AG04450 (cell line): ENCODE measurements around the gene ABHD16A. TPM values are rescaled to one million over a fixed set of nuclear protein-coding genes. Genes with fewer than 3 reads are reported as not detected.

Source experiments
- CTCF ChIA-PET: fragments of 300-600, 350-600 bp; formaldehyde crosslinking; extraction: SDS; loops from one replicate; lab custom pipeline; 2022; ENCODE audit warnings: antibody characterized with exemption, inconsistent platforms; lab: Charles Lee
- POLR2A ChIA-PET: fragments of 350-600 bp; formaldehyde crosslinking; extraction: SDS; loops from one replicate; lab custom pipeline; 2021; ENCODE audit warnings: antibody characterized with exemption, inconsistent platforms; lab: Yijun Ruan, JAX
- DNase-seq: peaks from one replicate; pipeline ENCODE4 v3.0.0-alpha.2; 2011; ENCODE audit warnings: low read depth, low spot score
- H3K27ac ChIP-seq: one replicate; pipeline ENCODE4 v1.5.1; 2012; ENCODE audit warnings: low read depth, low read length, control low read depth
- H3K27me3 ChIP-seq: one replicate; pipeline ENCODE4 v1.6.0; 2012; ENCODE audit warnings: low read length; ENCODE audit not compliant: control insufficient read depth, insufficient read depth
- H3K4me3 ChIP-seq: 2 replicates; pipeline ENCODE4 v1.5.1; 2011; ENCODE audit warnings: mild to moderate bottlenecking, low read depth, low read length, control low read depth
- H3K9me3 ChIP-seq: 2 replicates; pipeline ENCODE4 v1.5.1; 2012; ENCODE audit warnings: low read length; ENCODE audit not compliant: control insufficient read depth, insufficient read depth
- CTCF ChIP-seq: IDR thresholded peaks from 2 replicates; pipeline ENCODE4 v1.5.1; 2011; ENCODE audit warnings: low read depth, low read length, control low read depth, inconsistent platforms
- polyA plus RNA-seq: library from polyadenylated mRNA; depleted of rRNA; stranded (reverse); fragments of >200 nt; gene quantifications from 2 replicates; pipeline ENCODE4 v1.2.3, GENCODE V29; 2011

ABHD16A gene
- polyA plus RNA-seq, 1 experiment: 34.0 TPM

- ChIA-PET POLR2A (interaction anchor here (0.6 kb wide), 1 partner anchor 107 kb away, joined by 3 read pairs; the partner anchor contains the start of gene HSPA1B), CTCF (interaction anchor here (0.7 kb wide), 1 partner anchor 9 kb away, joined by 3 read pairs; no protein-coding TSS in a partner anchor)
- H3K27ac ChIP-seq: no peak overlapping the region
- no peaks in the 10 kb centered on the region; the same call in 1 of the 2 replicates for H3K9me3 ChIP-seq
- no peak overlapping the region for H3K4me3 ChIP-seq
- TF ChIP-seq CTCF: no peak
- peaks cover 15% of the 10 kb centered on the region for H3K27me3 ChIP-seq
- no peak for DNase-seq
Measured at GRCh38 chr6:31720196-31720770, 17.2 kb upstream of the ABHD16A start.

GRCh38 chr6:31719001-31719400 lies 15.9 kb upstream of the ABHD16A start:
- ChIA-PET POLR2A (no interaction called here), CTCF (no interaction called here)
- Histone ChIP-seq H3K4me3 (no peak overlapping the region), H3K9me3 (no peaks in the 10 kb centered on the region; the same call in 1 of the 2 replicates), H3K27me3 (peaks cover 22% of the 10 kb centered on the region), H3K27ac (no peak overlapping the region)
- no peak for DNase-seq
- no peak for TF ChIP-seq CTCF

GRCh38 chr6:31718265-31718664 lies 15.1 kb upstream of the ABHD16A start:
- CTCF ChIA-PET: no interaction called here
- POLR2A ChIA-PET: no interaction called here
- H3K9me3 ChIP-seq: no peaks in the 10 kb centered on the region
- peaks cover 25% of the 10 kb centered on the region for H3K27me3 ChIP-seq
- no peak for DNase-seq
- TF ChIP-seq CTCF: no peak
- no peak overlapping the region for H3K4me3 ChIP-seq
- no peak overlapping the region for H3K27ac ChIP-seq

GRCh38 chr6:31717499-31718222 lies 14.5 kb upstream of the ABHD16A start:
- no peak for TF ChIP-seq CTCF
- ChIA-PET POLR2A (no interaction called here), CTCF (no interaction called here)
- H3K4me3 ChIP-seq: no peak overlapping the region
- H3K27ac ChIP-seq: no peak overlapping the region
- H3K27me3 ChIP-seq: peaks cover 25% of the 10 kb centered on the region
- no peaks in the 10 kb centered on the region for H3K9me3 ChIP-seq
- DNase-seq: no peak
